T-cell (primary cell): ENCODE data around the gene FREM3. TPM values are rescaled to one million over a fixed set of nuclear protein-coding genes. Genes with fewer than 3 reads are reported as not detected.
A peak's percentile ranks its signal among the peaks of the same experiment; 100 is the strongest.

Experiments
- ATAC-seq, 4 experiments: fragments of 200-7000 bp in 3 of 4; fragments of 150-1000 bp in 1 of 4; cut with Tn5 transposase; replicated peaks in 1 of 4; 1 replicate in 3 of 4; 2 replicates in 1 of 4; pipeline ENCODE4 v1.10.0; 2021; ENCODE audit warnings: moderate library complexity in 3 of 4, mild to moderate bottlenecking in 2 of 4, moderate number of reproducible peaks in 1 of 4
- CTCF ChIA-PET, 2 donors: fragments of 300-600 bp; sonication (Branson Sonifier 250); formaldehyde crosslinking; loops; one replicate each; lab custom pipeline; 2022; ENCODE audit warnings: antibody characterized with exemption in 2 of 2; lab: Charles Lee
- POLR2A ChIA-PET, 2 donors: fragments of 300-600 bp; sonication (Branson Sonifier 250); formaldehyde crosslinking; loops; one replicate each; lab custom pipeline; 2022; ENCODE audit warnings: antibody characterized with exemption in 2 of 2; lab: Charles Lee
- DNase-seq, 35 experiments: peaks; one replicate each; pipeline versions ENCODE4 v3.0.0 to v3.0.0-alpha.2; 2013 to 2023
- H3K27ac ChIP-seq: one replicate; pipeline ENCODE4 v1.5.1; 2013; ENCODE audit warnings: low read length
- H3K27me3 ChIP-seq, 2 experiments: replicated peaks in 1 of 2; 1 replicate in 1 of 2; 2 replicates in 1 of 2; pipeline versions ENCODE4 v1.6.1 to v1.7.0; 2013; ENCODE audit warnings: low read length in 1 of 2, mixed read lengths in 1 of 2; ENCODE audit not compliant: control insufficient read depth in 2 of 2, insufficient read depth in 2 of 2; ENCODE audit errors: extremely low read depth in 1 of 2
- H3K36me3 ChIP-seq, 2 donors: 1 replicate in 1 of 2; 2 replicates in 1 of 2; pipeline versions ENCODE4 v1.6.1 to v1.7.0; 2013; ENCODE audit warnings: low read length in 1 of 2; ENCODE audit not compliant: control insufficient read depth in 2 of 2, insufficient read depth in 1 of 2; ENCODE audit errors: extremely low read depth in 1 of 2
- H3K4me1 ChIP-seq, 2 experiments: 1 replicate in 1 of 2; 2 replicates in 1 of 2; pipeline versions ENCODE4 v1.6.1 to v1.7.0; 2013; ENCODE audit warnings: low read length in 2 of 2, mixed read lengths in 1 of 2; ENCODE audit not compliant: insufficient read depth in 2 of 2, control insufficient read depth in 1 of 2; ENCODE audit errors: extremely low read depth in 1 of 2
- H3K4me3 ChIP-seq, 2 donors: 1 replicate in 1 of 2; 2 replicates in 1 of 2; pipeline versions ENCODE4 v1.5.1 to v1.7.0; 2013; ENCODE audit warnings: mild to moderate bottlenecking in 2 of 2, low read length in 1 of 2, moderate library complexity in 1 of 2; ENCODE audit not compliant: control insufficient read depth in 1 of 2; ENCODE audit errors: extremely low read depth in 1 of 2
- H3K9me3 ChIP-seq: 2 replicates; pipeline ENCODE4 v1.7.0; 2013
- H3K27ac Mint-ChIP-seq, 2 donors: one replicate each; pipeline ENCODE4 v1.8.0; 2020 to 2021; ENCODE audit warnings: mild to moderate bottlenecking in 2 of 2, mixed read lengths in 2 of 2
- H3K27me3 Mint-ChIP-seq, 2 donors: one replicate each; pipeline ENCODE4 v1.8.0; 2021 to 2022; ENCODE audit warnings: mixed read lengths in 2 of 2
- H3K36me3 Mint-ChIP-seq: one replicate; pipeline ENCODE4 v1.8.0; 2021; ENCODE audit warnings: mixed read lengths
- H3K4me1 Mint-ChIP-seq, 3 donors: one replicate each; pipeline ENCODE4 v1.8.0; 2020 to 2022; ENCODE audit warnings: mixed read lengths in 3 of 3, mild to moderate bottlenecking in 1 of 3
- H3K4me3 Mint-ChIP-seq, 3 donors: one replicate each; pipeline ENCODE4 v1.8.0; 2020 to 2022; ENCODE audit warnings: mild to moderate bottlenecking in 3 of 3, mixed read lengths in 3 of 3, moderate library complexity in 3 of 3
- H3K9me3 Mint-ChIP-seq, 3 donors: one replicate each; pipeline ENCODE4 v1.8.0; 2020 to 2022; ENCODE audit warnings: mixed read lengths in 3 of 3
- WGBS: methylation state at CpG from one replicate; pipeline ENCODE4 v1.1.5; 2013; ENCODE audit warnings: missing lambda C conversion rate; ENCODE audit not compliant: insufficient coverage; 5-methylcytosine and 5-hydroxymethylcytosine counted together
- total RNA-seq, 35 experiments: library from RNA in 6 of 35; stranded (reverse) in 6 of 35; fragments of 120-200 nt in 1 of 35; gene quantifications; one replicate each; pipeline versions ENCODE4 v1.2.1 to v1.2.4 and lab custom pipeline; 2013 to 2026

FREM3 gene
- total RNA-seq, 5 donors from 2014 or later (not counting 1 experiment from before 2014, with no cell fraction given): 0.09 to 0.43 (median 0.21) TPM; not detected in 1

DNA sequence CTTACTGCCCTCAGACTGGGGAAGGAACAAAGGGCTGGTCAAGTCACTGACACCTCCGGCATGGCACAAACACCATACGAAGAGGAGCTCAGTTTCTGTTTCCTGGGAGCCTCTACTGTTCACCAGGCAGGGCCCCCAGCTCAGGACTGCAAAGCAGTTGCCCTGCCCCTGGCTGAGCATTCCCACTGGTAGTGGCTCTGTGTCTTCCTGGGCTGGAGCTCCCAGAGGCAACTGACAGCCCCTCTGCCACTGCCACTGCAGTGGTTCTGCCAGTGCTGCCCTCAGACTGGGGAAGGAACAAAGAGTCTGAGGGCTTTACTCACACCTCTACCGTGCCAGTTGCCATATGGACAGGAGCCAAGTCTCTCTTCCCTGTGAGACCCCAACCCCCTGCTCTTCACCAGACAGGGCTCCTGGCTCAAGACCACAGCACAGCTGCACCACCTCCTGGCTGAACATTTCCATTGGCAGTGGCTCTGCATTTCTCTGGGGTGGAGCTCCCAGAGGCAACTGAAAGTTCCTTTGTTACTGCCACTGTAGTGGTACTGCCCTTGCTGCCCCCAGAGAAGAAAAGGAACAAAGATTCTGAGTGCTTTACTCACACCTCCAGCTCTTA is 119.0 kb downstream of the FREM3 start:
- ChIA-PET POLR2A (no interaction called here), CTCF (interaction anchor here in 1 of 2 donors (0.7 kb wide), 1 partner anchor 22 kb away, joined by 3 read pairs; no protein-coding TSS in a partner anchor)
- no peaks in the 10 kb centered on the region for H3K27me3 Mint-ChIP-seq
- Histone ChIP-seq H3K9me3 (no peaks in the 10 kb centered on the region), H3K4me3 (no peak overlapping the region), H3K27ac (no peak overlapping the region), H3K27me3 (peaks cover 0 to 5% of the 10 kb centered on the region in 2 experiments), H3K4me1 (no peaks in the 10 kb centered on the region), H3K36me3 (no peaks in the 10 kb centered on the region)
- no peak for ATAC-seq
- H3K4me1 Mint-ChIP-seq: no peaks in the 10 kb centered on the region
- DNase-seq: no peak
- H3K9me3 Mint-ChIP-seq: peaks cover 13 to 25% (median 20%) of the 10 kb centered on the region in 3 donors
- WGBS: 83% methylated on average over 3 of the region's 3 CpGs
- no peak overlapping the region for H3K4me3 Mint-ChIP-seq
- no peak overlapping the region for H3K27ac Mint-ChIP-seq
- peaks cover 29% of the 10 kb centered on the region for H3K36me3 Mint-ChIP-seq

DNA sequence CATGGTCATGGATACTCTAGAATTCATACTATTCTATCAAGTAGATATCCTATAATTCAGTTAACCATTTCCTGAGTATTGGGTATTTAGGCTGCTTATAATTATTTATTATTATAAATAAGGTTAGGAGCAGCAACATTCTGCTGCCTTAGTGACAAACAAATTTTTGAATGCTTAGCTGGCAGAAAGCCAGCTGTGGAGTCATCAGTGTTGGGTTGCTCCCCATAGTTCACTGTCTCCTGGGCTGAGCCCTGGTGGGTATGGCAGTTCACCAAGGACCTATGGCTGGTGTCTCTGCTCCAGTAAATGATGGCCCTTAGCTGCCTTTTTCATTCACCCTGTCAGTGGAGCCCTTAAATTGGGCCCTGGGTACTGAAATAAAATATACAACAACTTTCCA is 125.1 kb downstream of the FREM3 start:
- Mint-ChIP-seq H3K9me3 (no peaks in the 10 kb centered on the region), H3K36me3 (peaks cover 44% of the 10 kb centered on the region), H3K27me3 (no peaks in the 10 kb centered on the region), H3K27ac (no peak overlapping the region), H3K4me1 (no peaks in the 10 kb centered on the region), H3K4me3 (no peak overlapping the region)
- Histone ChIP-seq H3K4me1 (no peaks in the 10 kb centered on the region), H3K9me3 (no peaks in the 10 kb centered on the region), H3K27me3 (no peaks in the 10 kb centered on the region), H3K4me3 (no peak overlapping the region), H3K27ac (no peak overlapping the region), H3K36me3 (no peaks in the 10 kb centered on the region)
- CTCF ChIA-PET: no interaction called here
- no peak for DNase-seq
- no peak for ATAC-seq
- POLR2A ChIA-PET: no interaction called here

- DNase-seq (no peak), ATAC-seq (no peak)
- Histone ChIP-seq H3K36me3 (no peaks in the 10 kb centered on the region), H3K27me3 (peaks cover 0 to 2% of the 10 kb centered on the region in 2 experiments), H3K9me3 (no peaks in the 10 kb centered on the region), H3K27ac (no peak overlapping the region), H3K4me3 (no peak overlapping the region), H3K4me1 (peaks cover 0 to 6% of the 10 kb centered on the region in 2 experiments)
- CTCF ChIA-PET: no interaction called here
- no CpG with 5 or more reads among the region's 2 CpGs for WGBS
- H3K4me1 Mint-ChIP-seq: peaks cover 14 to 22% (median 15%) of the 10 kb centered on the region in 3 donors
- no peak overlapping the region for H3K4me3 Mint-ChIP-seq
- H3K27me3 Mint-ChIP-seq: no peaks in the 10 kb centered on the region
- no peaks in the 10 kb centered on the region for H3K9me3 Mint-ChIP-seq
- peaks cover 29% of the 10 kb centered on the region for H3K36me3 Mint-ChIP-seq
- POLR2A ChIA-PET: no interaction called here
- H3K27ac Mint-ChIP-seq: no peak overlapping the region
Measured at GRCh38 chr4:143564472-143564871, 136.0 kb downstream of the FREM3 start.

- peak overlapping the region; percentile 88 to 90 (median 90) for H3K4me3 Mint-ChIP-seq
- no peaks in the 10 kb centered on the region for H3K36me3 ChIP-seq
- peaks cover 4% of the 10 kb centered on the region for H3K36me3 Mint-ChIP-seq
- H3K4me1 ChIP-seq: peaks cover 0 to 10% of the 10 kb centered on the region in 2 experiments
- H3K27me3 Mint-ChIP-seq: no peaks in the 10 kb centered on the region
- CTCF ChIA-PET: interaction anchor here (0.8 to 2.0 kb wide), 5 partner anchors 9 to 46 kb away, joined by 3 to 7 read pairs (median 4); partner anchors contain the start of gene SMARCA5 (in 1 of the 2)
- peak overlapping the region; percentile 71 to 78 for H3K4me3 ChIP-seq
- 33% methylated on average over 11 of the region's 17 CpGs for WGBS
- peak overlapping the region; percentile 86 to 93 for H3K27ac Mint-ChIP-seq
- peaks cover 24 to 30% (median 24%) of the 10 kb centered on the region in 3 donors for H3K4me1 Mint-ChIP-seq
- H3K27ac ChIP-seq: peak overlapping the region; percentile 59
- H3K9me3 Mint-ChIP-seq: no peaks in the 10 kb centered on the region
- DNase-seq (peak in 19 of 35 experiments; percentile 3 to 30 (median 10)), ATAC-seq (peak; percentile 18 to 24 (median 22))
- POLR2A ChIA-PET: interaction anchor here (0.5 to 0.6 kb wide), 2 partner anchors 26 to 99 kb away, joined by 3 to 7 read pairs; no protein-coding TSS in a partner anchor
- H3K27me3 ChIP-seq: peaks cover 0 to 2% of the 10 kb centered on the region in 2 experiments
- H3K9me3 ChIP-seq: no peaks in the 10 kb centered on the region
Measured at GRCh38 chr4:143559757-143560147, 140.7 kb downstream of the FREM3 start.

DNA sequence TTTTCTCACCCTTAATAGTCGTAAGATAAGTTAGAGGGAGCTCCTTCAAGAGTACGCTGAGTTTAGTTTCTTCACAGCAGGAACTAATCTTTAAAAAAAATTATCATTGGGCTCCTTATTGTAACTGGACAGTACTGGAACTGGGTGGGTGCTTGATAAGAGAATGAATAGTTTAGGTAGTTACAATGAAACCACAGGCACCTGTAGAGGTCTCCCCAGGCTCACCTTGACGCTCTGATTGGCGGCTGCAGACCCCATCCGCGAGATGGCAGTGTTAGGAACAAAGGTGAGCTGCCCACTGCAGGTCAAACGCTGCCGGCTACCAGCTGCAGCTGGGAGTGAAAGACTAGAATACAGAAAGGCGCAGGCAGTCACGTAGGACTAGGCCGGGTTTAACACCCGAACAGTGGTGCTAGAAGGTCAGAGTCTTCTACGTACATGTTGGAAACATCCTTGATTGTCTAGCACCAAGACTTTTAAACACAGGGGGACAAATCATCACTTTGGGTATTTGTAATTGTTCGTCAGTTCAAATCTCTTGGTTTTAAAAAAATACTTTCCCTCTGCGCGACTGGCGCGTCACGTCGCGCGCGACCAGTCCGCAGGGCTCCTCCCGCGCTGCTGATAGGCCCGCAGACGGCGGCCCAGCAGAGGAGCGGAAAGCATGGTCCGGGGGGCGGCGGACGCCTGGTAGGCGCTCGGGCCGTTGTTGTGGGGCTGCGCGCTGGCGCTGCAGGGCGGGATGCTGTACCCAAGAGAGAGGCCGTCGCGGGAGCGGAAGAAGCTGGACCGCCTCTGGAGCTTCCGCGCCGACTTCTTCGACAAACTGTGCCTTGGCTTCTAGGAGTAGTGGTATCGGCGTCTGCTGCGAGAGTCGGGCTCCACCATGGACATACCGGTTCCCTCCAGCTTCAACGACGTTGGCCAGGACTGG is 141.4 kb downstream of the FREM3 start:
- CTCF ChIA-PET: interaction anchor here (0.6 to 2.0 kb wide), 13 partner anchors 10 to 1539 kb away, joined by 3 to 7 read pairs (median 4); partner anchors contain the start of genes SMARCA5 (in 2 of the 2) and ABCE1 (in 1 of the 2)
- H3K27me3 ChIP-seq: peaks cover 0 to 2% of the 10 kb centered on the region in 2 experiments
- H3K9me3 ChIP-seq: no peaks in the 10 kb centered on the region
- peaks cover 0 to 10% of the 10 kb centered on the region in 2 experiments for H3K4me1 ChIP-seq
- H3K27me3 Mint-ChIP-seq: no peaks in the 10 kb centered on the region
- WGBS: 1% methylated on average over 51 of the region's 57 CpGs
- peaks cover 24 to 30% (median 24%) of the 10 kb centered on the region in 3 donors for H3K4me1 Mint-ChIP-seq
- peak overlapping the region; percentile 88 to 90 (median 90) for H3K4me3 Mint-ChIP-seq
- H3K27ac ChIP-seq: peak overlapping the region; percentile 59
- peaks cover 7% of the 10 kb centered on the region for H3K36me3 Mint-ChIP-seq
- no peaks in the 10 kb centered on the region for H3K9me3 Mint-ChIP-seq
- peak overlapping the region; percentile 71 to 78 for H3K4me3 ChIP-seq
- POLR2A ChIA-PET: interaction anchor here (0.6 to 1.2 kb wide), 3 partner anchors 24 to 45 kb away, joined by 3 to 9 read pairs (median 5); partner anchors contain the start of gene SMARCA5 (in 1 of the 2)
- H3K27ac Mint-ChIP-seq: peak overlapping the region; percentile 86 to 93
- DNase-seq (peak; percentile 28 to 75 (median 55)), ATAC-seq (peak; percentile 86)
- H3K36me3 ChIP-seq: no peaks in the 10 kb centered on the region

DNA sequence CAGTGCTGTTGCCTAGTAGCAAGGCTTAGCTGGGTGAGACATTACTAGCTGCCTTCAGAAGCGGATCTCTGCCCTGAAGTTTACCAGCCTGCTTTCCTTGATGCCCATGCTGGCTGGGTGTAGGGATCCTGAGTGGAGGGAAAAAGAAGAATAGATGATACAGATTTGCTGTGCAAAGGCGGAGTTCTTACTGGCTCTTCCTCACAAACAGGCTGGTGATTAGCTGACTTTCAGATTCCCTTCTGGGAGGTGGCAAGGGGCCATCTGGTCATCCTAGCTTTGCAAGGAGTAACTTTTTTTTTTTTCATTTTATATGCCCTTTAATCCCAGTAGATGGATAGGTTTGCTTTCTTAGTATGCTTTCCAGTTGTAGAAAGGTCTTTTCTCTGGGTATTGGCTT is 142.2 kb downstream of the FREM3 start:
- peak overlapping the region; percentile 86 to 93 for H3K27ac Mint-ChIP-seq
- Histone ChIP-seq H3K36me3 (no peaks in the 10 kb centered on the region), H3K9me3 (no peaks in the 10 kb centered on the region), H3K4me1 (peaks cover 0 to 10% of the 10 kb centered on the region in 2 experiments), H3K27ac (no peak overlapping the region), H3K27me3 (peaks cover 0 to 2% of the 10 kb centered on the region in 2 experiments), H3K4me3 (no peak overlapping the region)
- ChIA-PET POLR2A (interaction anchor here (0.6 to 1.2 kb wide), 3 partner anchors 23 to 44 kb away, joined by 3 to 9 read pairs (median 5); partner anchors contain the start of gene SMARCA5 (in 1 of the 2)), CTCF (interaction anchor here (0.6 to 2.0 kb wide), 6 partner anchors 27 to 1504 kb away, joined by 3 to 7 read pairs (median 4); partner anchors contain the start of gene SMARCA5 (in 1 of the 2))
- no peaks in the 10 kb centered on the region for H3K9me3 Mint-ChIP-seq
- H3K4me1 Mint-ChIP-seq: peaks cover 24 to 30% (median 24%) of the 10 kb centered on the region in 3 donors
- no peaks in the 10 kb centered on the region for H3K27me3 Mint-ChIP-seq
- 50% methylated on average over 1 of the region's 2 CpGs for WGBS
- ATAC-seq: no peak
- H3K4me3 Mint-ChIP-seq: peak overlapping the region; percentile 88 to 90 (median 90)
- peaks cover 10% of the 10 kb centered on the region for H3K36me3 Mint-ChIP-seq
- no peak for DNase-seq
